ENCODE results near the gene CADM1. TPM values are rescaled to one million over a fixed set of nuclear protein-coding genes. Genes with fewer than 3 reads are reported as not detected.
A peak's percentile ranks its signal among the peaks of the same experiment; 100 is the strongest.

The CADM1 gene
- total and polyA plus RNA-seq, 11 donors, result 11.4 to 80.2 (median 40.6) TPM

DNA sequence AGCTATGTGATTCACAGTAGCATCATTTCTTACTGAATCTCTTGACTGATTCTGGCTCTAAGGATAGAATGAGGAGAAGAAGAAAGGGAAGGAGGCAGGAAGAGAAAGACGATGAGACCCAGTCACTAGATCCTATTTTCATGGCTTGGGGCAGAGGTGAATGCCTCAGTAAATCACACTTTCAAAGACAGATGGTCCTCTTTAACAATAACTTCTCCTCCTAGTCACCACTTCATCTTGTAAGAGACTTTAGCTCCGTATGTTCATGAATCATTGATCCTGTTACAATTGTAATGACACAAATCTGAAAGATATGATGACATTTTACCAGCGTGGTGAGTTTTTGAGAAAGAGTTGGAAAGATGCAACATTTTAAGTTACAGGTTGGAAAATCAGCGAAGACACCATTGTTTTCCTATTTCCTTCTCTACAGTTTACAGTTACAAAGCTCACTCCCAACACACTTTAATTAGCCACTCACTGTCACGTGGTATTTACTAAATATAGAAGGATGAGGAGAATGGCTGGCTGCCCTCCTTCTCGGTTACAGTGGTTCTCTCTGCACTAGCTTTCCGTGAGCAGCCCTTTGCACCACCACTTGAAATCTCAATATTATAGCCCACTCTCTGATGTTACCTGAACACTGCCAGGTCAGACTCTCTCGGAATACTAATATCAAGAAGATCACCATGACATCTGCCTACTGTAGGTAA lies 205.8 kb downstream of the CADM1 start:
- Histone ChIP-seq H3K36me3 (no peaks in the 10 kb centered on the region), H3K9me3 (no peaks in the 10 kb centered on the region), H3K4me1 (peaks cover 0 to 9% (median 0%) of the 10 kb centered on the region in 12 donors), H3K4me3 (peak overlapping the region in 3 of 12 donors; percentile 2 to 30 (median 18)), H3K27ac (peak overlapping the region in 4 of 12 donors; percentile 4 to 63 (median 40)), H3K27me3 (no peaks in the 10 kb centered on the region)
- intact Hi-C loops (cut with DNase I), result no loop called here
- no peak for TF ChIP-seq POLR2A (IDR thresholded peaks at IDR 0.05)
- no peak for TF ChIP-seq CTCF (IDR thresholded peaks at IDR 0.05)
- 56 to 59% (median 57%) methylated on average over 8 of the region's 8 CpGs for WGBS, 4 donors
- DNase-seq (peak in 4 of 5 donors; percentile 20 to 38 (median 30)), ATAC-seq (peak; percentile 80 to 95 (median 92))

GRCh38 chr11:115297330-115297729 lies 206.9 kb downstream of the CADM1 start:
- DNase-seq, result no peak
- Histone ChIP-seq H3K27me3 (no peaks in the 10 kb centered on the region), H3K36me3 (no peaks in the 10 kb centered on the region), H3K9me3 (no peaks in the 10 kb centered on the region), H3K4me1 (peaks cover 0 to 9% (median 0%) of the 10 kb centered on the region in 12 donors), H3K27ac (no peak overlapping the region), H3K4me3 (no peak overlapping the region)
- TF ChIP-seq CTCF (IDR thresholded peaks at IDR 0.05), result no peak
- 87 to 92% (median 91%) methylated on average over 4 of the region's 4 CpGs for WGBS, 4 donors
- intact Hi-C loops (cut with DNase I), result no loop called here
- no peak for ATAC-seq

DNA sequence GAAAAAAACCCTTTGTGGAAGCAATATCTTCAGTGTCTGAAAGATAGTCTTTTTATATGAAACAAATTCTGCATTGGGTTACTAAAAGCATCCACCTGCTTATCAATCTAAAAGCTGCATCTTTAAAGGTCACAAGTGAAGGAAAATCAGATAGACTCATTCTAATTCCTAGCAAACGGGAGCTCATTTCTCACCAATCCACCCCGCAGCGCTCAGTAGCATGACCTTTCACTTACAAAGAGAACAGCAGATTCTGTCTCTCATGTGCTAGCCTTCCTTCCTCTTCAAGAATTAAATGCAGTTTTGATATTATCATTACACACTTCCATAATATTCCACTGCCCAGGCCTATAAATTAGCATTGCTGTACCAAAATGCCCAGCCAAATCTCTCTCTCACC lies 212.9 kb downstream of the CADM1 start:
- ATAC-seq, result peak in 2 of 4 donors; percentile 39 to 59
- peaks cover 0 to 20% (median 7%) of the 10 kb centered on the region in 12 donors for H3K4me1 ChIP-seq
- 23 to 38% (median 30%) methylated on average over 3 of the region's 3 CpGs for WGBS, 4 donors
- no peaks in the 10 kb centered on the region for H3K9me3 ChIP-seq
- no peaks in the 10 kb centered on the region for H3K36me3 ChIP-seq
- TF ChIP-seq POLR2A (IDR thresholded peaks at IDR 0.05), result no peak
- TF ChIP-seq CTCF (IDR thresholded peaks at IDR 0.05), result no peak
- no peak for DNase-seq
- intact Hi-C loops (cut with DNase I), result loop anchor here in 1 of 10 donors (5.0 kb wide), 1 partner anchor 94 kb away; no protein-coding TSS in a partner anchor
- no peak overlapping the region for H3K4me3 ChIP-seq
- no peaks in the 10 kb centered on the region for H3K27me3 ChIP-seq
- peak overlapping the region in 1 of 12 donors; percentile 28 for H3K27ac ChIP-seq

GRCh38 chr11:115290893-115291292 lies 213.3 kb downstream of the CADM1 start:
- Histone ChIP-seq H3K27me3 (no peaks in the 10 kb centered on the region), H3K9me3 (no peaks in the 10 kb centered on the region), H3K4me1 (peaks cover 0 to 20% (median 7%) of the 10 kb centered on the region in 12 donors), H3K36me3 (no peaks in the 10 kb centered on the region), H3K4me3 (no peak overlapping the region), H3K27ac (peak overlapping the region in 1 of 12 donors; percentile 28)
- DNase-seq (no peak), ATAC-seq (peak in 2 of 4 donors; percentile 11 to 46)
- WGBS, 4 donors, result 50 to 61% (median 56%) methylated on average over 6 of the region's 6 CpGs
- intact Hi-C loops (cut with DNase I), result loop anchor here in 1 of 10 donors (5.0 kb wide), 1 partner anchor 94 kb away; no protein-coding TSS in a partner anchor
- no peak for TF ChIP-seq POLR2A (IDR thresholded peaks at IDR 0.05)
- no peak for TF ChIP-seq CTCF (IDR thresholded peaks at IDR 0.05)

Data from heart left ventricle (tissue), 16 donors.